Upper lobe of left lung (tissue), 6 donors: ENCODE data around the gene ST13. TPM values are rescaled to one million over a fixed set of nuclear protein-coding genes. Genes with fewer than 3 reads are reported as not detected.

ENCODE experiments used
- ATAC-seq, 2 donors: fragments of 200-7000 bp; cut with Tn5 transposase; one replicate each; pipeline ENCODE4 v1.9.1; 2022; ENCODE audit warnings: mild to moderate bottlenecking in 2 of 2, moderate library complexity in 2 of 2; ENCODE audit not compliant: low FRiP score in 2 of 2
- DNase-seq, 2 donors: peaks; one replicate each; pipeline ENCODE4 v3.0.0-alpha.2; 2019 to 2020
- H3K27ac ChIP-seq, 4 donors: fragments of 200-600 bp; sonication (generic); one replicate each; pipeline ENCODE4 v1.5.1; 2016 to 2019
- H3K27me3 ChIP-seq, 4 donors: fragments of 200-600 bp; sonication (generic); one replicate each; pipeline ENCODE4 v1.5.1; 2017 to 2019
- H3K36me3 ChIP-seq, 4 donors: fragments of 200-600 bp; sonication (generic); one replicate each; pipeline ENCODE4 v1.5.1; 2016 to 2019
- H3K4me1 ChIP-seq, 4 donors: fragments of 200-600 bp; sonication (generic); one replicate each; pipeline ENCODE4 v1.5.1; 2018 to 2019
- H3K4me3 ChIP-seq, 4 donors: fragments of 200-600 bp; sonication (generic); one replicate each; pipeline ENCODE4 v1.5.1; 2017 to 2019; ENCODE audit warnings: mild to moderate bottlenecking in 2 of 4, moderate library complexity in 1 of 4
- H3K9me3 ChIP-seq, 4 donors: fragments of 200-600 bp; sonication (generic); one replicate each; pipeline ENCODE4 v1.5.1; 2018 to 2019
- CTCF ChIP-seq, 6 experiments: fragments of 450-650 bp in 4 of 6; fragments of 200-600 bp in 2 of 6; sonication (generic) in 2 of 6; IDR thresholded peaks; one replicate each; pipeline ENCODE4 v1.5.1; 2016 to 2019; ENCODE audit warnings: antibody characterized with exemption in 6 of 6
- EP300 ChIP-seq, 4 donors: sonication (generic); formaldehyde crosslinking; IDR thresholded peaks; one replicate each; pipeline ENCODE4 v1.5.1; 2017; ENCODE audit warnings: antibody characterized with exemption in 4 of 4, control low read depth in 2 of 4
- POLR2A ChIP-seq, 4 donors: fragments of 450-650 bp; IDR thresholded peaks; one replicate each; pipeline ENCODE4 v1.5.1; 2016 to 2017; ENCODE audit warnings: antibody characterized with exemption in 4 of 4, mild to moderate bottlenecking in 2 of 4
- POLR2AphosphoS5 ChIP-seq, 2 donors: sonication (generic); formaldehyde crosslinking; IDR thresholded peaks; one replicate each; pipeline ENCODE4 v1.5.1; 2017; ENCODE audit warnings: antibody characterized with exemption in 2 of 2
- WGBS, 2 donors: methylation state at CpG; one replicate each; pipeline ENCODE4 v1.1.5; 2017 to 2018; 5-methylcytosine and 5-hydroxymethylcytosine counted together
- total RNA-seq, 6 donors: library from RNA; depleted of rRNA in 4 of 6; stranded (reverse); fragments of >200 nt in 4 of 6; gene quantifications; one replicate each; pipeline versions ENCODE4 v1.1.0 to v1.2.1, GENCODE V29; 2016 to 2021
- donor health status: DM: no; HTN: no; CAD: no; lungs with moderate emphysema.
- donor health status: DM: no; HTN: yes; CAD: no; lungs with severe emphysema.

The ST13 gene
- total RNA-seq, 6 donors from 2014 or later, result 85.2 to 188 (median 119) TPM

- H3K36me3 ChIP-seq, result peaks cover 0 to 16% (median 6%) of the 10 kb centered on the region in 4 donors
- no peaks in the 10 kb centered on the region for H3K27me3 ChIP-seq
- peaks cover 13 to 35% (median 22%) of the 10 kb centered on the region in 4 donors for H3K4me1 ChIP-seq
- 2 to 4% methylated on average over 4 of the region's 4 CpGs for WGBS, 2 donors
- no peaks in the 10 kb centered on the region for H3K9me3 ChIP-seq
- ATAC-seq (peak; percentile 17 to 45), DNase-seq (no peak)
- H3K27ac ChIP-seq, result peak overlapping the region; percentile 72 to 90 (median 82)
- H3K4me3 ChIP-seq, result peak overlapping the region; percentile 87 to 100 (median 95)
- no peak for TF ChIP-seq EP300 (IDR thresholded peaks at IDR 0.05)
Observed at GRCh38 chr22:40819599-40820140, 36.8 kb downstream of the ST13 start.

DNA sequence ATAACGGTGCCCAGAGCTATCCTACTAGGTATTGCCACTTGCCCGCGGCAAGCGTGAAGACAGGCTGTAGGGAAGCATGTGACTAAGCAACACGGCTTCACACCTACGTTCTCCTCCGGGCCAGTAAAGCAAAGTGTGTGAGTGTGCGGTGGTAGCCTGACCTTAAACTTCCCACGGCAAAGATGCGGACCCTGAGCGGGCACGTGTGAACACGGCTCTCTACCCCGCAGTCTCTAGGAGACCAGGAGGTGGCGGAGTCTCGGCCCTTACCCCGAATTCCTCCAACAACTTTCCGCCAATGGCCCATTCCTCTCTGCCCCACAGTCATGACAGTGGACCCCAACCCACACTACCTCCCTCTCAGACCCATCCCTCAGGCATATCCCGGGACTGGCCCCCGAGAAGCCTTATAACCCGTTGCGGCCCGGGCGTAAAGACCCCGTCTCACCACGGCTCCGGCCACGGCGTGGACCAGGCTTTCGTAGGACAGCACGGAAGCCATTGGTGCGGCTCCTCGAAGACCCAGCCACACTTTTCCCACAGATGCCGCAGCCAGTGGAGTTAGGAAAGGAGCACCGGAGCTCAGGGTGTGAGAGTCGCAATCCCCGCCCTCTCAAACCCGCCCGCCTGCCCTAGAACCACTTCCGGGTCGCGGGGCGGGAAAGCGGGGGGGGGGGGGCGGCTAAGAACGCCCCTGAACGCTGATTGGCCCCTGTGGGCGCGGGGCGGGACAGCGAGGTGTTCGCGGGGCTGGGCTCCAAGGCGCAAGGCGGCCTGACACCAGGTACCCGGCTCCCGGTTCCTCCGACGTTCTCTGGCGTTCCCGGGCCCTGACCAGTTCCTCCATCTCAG is 37.5 kb downstream of the ST13 start, which contains the start of gene SLC25A17:
SLC25A17 (minus strand) TSS at position 600 of the 852 bp plus-strand sequence; CDS start at position 502, 98 bp downstream.
- Histone ChIP-seq H3K27me3 (no peaks in the 10 kb centered on the region), H3K36me3 (peaks cover 0 to 10% (median 3%) of the 10 kb centered on the region in 4 donors), H3K9me3 (no peaks in the 10 kb centered on the region), H3K4me3 (peak within 1 kb of the TSS; percentile 87 to 100 (median 95)), H3K27ac (peak within 1 kb of the TSS; percentile 72 to 90 (median 82)), H3K4me1 (peaks cover 13 to 35% (median 22%) of the 10 kb centered on the region in 4 donors)
- WGBS, 2 donors, result 0 to 1% methylated on average over 24 to 31 of the region's 61 CpGs
- DNase-seq (peak; percentile 92 to 97), ATAC-seq (peak; percentile 97 to 98)
- peak; percentile 43 to 69 for TF ChIP-seq POLR2AphosphoS5 (IDR thresholded peaks at IDR 0.05)
- no peak for TF ChIP-seq EP300 (IDR thresholded peaks at IDR 0.05)
- TF ChIP-seq POLR2A (IDR thresholded peaks at IDR 0.05), result peak in 3 of 4 donors; percentile 30 to 68 (median 32)
- peak in 5 of 6 experiments; percentile 15 to 57 (median 42) for TF ChIP-seq CTCF (IDR thresholded peaks at IDR 0.05)

- 27 to 36% methylated on average over 13 to 14 of the region's 14 CpGs for WGBS, 2 donors
- TF ChIP-seq EP300 (IDR thresholded peaks at IDR 0.05) (no peak), CTCF (IDR thresholded peaks at IDR 0.05) (no peak), POLR2A (IDR thresholded peaks at IDR 0.05) (no peak), POLR2AphosphoS5 (IDR thresholded peaks at IDR 0.05) (no peak)
- Histone ChIP-seq H3K4me1 (peaks cover 13 to 35% (median 22%) of the 10 kb centered on the region in 4 donors), H3K36me3 (peaks cover 0 to 3% (median 0%) of the 10 kb centered on the region in 4 donors), H3K27me3 (no peaks in the 10 kb centered on the region), H3K9me3 (no peaks in the 10 kb centered on the region), H3K27ac (peak overlapping the region in 1 of 4 donors; percentile 90), H3K4me3 (peak overlapping the region; percentile 87 to 100 (median 95))
- DNase-seq (no peak), ATAC-seq (no peak)
Observed at GRCh38 chr22:40818192-40818746, 38.2 kb downstream of the ST13 start.

DNA sequence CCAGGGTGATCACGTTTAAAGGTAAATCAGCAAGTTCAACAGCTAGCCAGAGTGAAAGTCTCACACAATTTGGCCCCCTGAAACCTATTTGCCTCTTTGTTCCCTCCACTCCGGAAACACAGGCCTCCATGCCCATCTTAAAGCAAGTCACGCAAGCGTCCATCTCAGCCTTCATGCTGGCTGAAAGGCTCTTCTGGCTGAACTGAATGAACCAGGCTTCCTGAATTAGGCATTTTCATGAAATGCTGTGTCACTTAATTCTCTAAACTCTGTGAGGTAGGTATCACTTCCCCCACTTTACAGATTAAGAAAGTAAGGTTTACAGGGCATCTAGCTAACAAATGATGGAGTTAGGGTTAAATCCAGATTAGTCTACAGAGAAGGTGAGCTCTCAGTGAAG is 38.7 kb downstream of the ST13 start:
- ATAC-seq, result no peak
- H3K36me3 ChIP-seq, result no peaks in the 10 kb centered on the region
- no peak for DNase-seq
- H3K27ac ChIP-seq, result no peak overlapping the region
- H3K9me3 ChIP-seq, result no peaks in the 10 kb centered on the region
- peaks cover 13 to 35% (median 22%) of the 10 kb centered on the region in 4 donors for H3K4me1 ChIP-seq
- TF ChIP-seq POLR2A (IDR thresholded peaks at IDR 0.05), result no peak
- TF ChIP-seq EP300 (IDR thresholded peaks at IDR 0.05), result no peak
- peak overlapping the region in 2 of 4 donors; percentile 94 to 100 for H3K4me3 ChIP-seq
- 89 to 92% methylated on average over 4 of the region's 4 CpGs for WGBS, 2 donors
- no peaks in the 10 kb centered on the region for H3K27me3 ChIP-seq

DNA sequence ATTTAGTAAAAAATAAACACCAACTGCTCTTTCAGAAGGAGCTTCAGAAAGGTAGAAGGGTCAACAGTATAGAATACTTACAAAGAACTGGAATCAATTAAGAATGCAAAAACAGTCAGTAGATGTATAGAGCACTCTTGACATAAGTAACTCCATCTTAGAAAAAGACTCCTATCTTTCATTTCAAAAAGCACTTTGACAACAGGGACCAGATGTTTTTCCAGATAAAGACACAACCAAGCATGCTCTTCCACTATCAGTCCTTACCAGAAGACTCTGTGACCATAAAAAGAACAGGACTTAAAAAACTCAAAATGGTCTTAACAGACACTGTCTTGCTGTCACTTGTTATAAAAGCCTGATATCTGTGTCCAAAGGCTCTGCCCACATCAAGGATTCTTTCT is 42.5 kb downstream of the ST13 start:
- Histone ChIP-seq H3K4me1 (peaks cover 9 to 23% (median 16%) of the 10 kb centered on the region in 4 donors), H3K36me3 (no peaks in the 10 kb centered on the region), H3K9me3 (no peaks in the 10 kb centered on the region), H3K27ac (no peak overlapping the region), H3K27me3 (no peaks in the 10 kb centered on the region), H3K4me3 (no peak overlapping the region)
- DNase-seq (no peak), ATAC-seq (no peak)
- TF ChIP-seq POLR2AphosphoS5 (IDR thresholded peaks at IDR 0.05) (no peak), EP300 (IDR thresholded peaks at IDR 0.05) (no peak), POLR2A (IDR thresholded peaks at IDR 0.05) (no peak), CTCF (IDR thresholded peaks at IDR 0.05) (no peak)
